ENCODE measurements around the gene CCDC146.

CCDC146 gene

GRCh38 chr7:77269360-77270093 lies 147.1 kb downstream of the CCDC146 start:
- no peak for TF ChIP-seq GATA2 (IDR thresholded peaks at IDR 0.05; ENCODE audit: low read depth, low read length)
- no peak for TF ChIP-seq GATA3 (IDR thresholded peaks at IDR 0.05; ENCODE audit: low read depth, low read length)

GRCh38 chr7:77270094-77270480 lies 147.7 kb downstream of the CCDC146 start:
- TF ChIP-seq GATA3 (IDR thresholded peaks at IDR 0.05; ENCODE audit: low read depth, low read length) = no peak
- TF ChIP-seq GATA2 (IDR thresholded peaks at IDR 0.05; ENCODE audit: low read depth, low read length) = no peak

GRCh38 chr7:77271766-77272165 lies 149.4 kb downstream of the CCDC146 start:
- no peak for TF ChIP-seq GATA3 (IDR thresholded peaks at IDR 0.05; ENCODE audit: low read depth, low read length)
- TF ChIP-seq GATA2 (IDR thresholded peaks at IDR 0.05; ENCODE audit: low read depth, low read length) = no peak

GRCh38 chr7:77276120-77276519 lies 153.7 kb downstream of the CCDC146 start:
- TF ChIP-seq GATA3 (IDR thresholded peaks at IDR 0.05; ENCODE audit: low read depth, low read length) (no peak), GATA2 (IDR thresholded peaks at IDR 0.05; ENCODE audit: low read depth, low read length) (no peak)

- no peak for TF ChIP-seq GATA2 (IDR thresholded peaks at IDR 0.05; ENCODE audit: low read depth, low read length)
- TF ChIP-seq GATA3 (IDR thresholded peaks at IDR 0.05; ENCODE audit: low read depth, low read length) = no peak
Measured at GRCh38 chr7:77281780-77282478, 159.5 kb downstream of the CCDC146 start.

GRCh38 chr7:77282897-77283296 lies 160.5 kb downstream of the CCDC146 start:
- TF ChIP-seq GATA2 (IDR thresholded peaks at IDR 0.05; ENCODE audit: low read depth, low read length) (no peak), GATA3 (IDR thresholded peaks at IDR 0.05; ENCODE audit: low read depth, low read length) (no peak)

- TF ChIP-seq GATA2 (IDR thresholded peaks at IDR 0.05; ENCODE audit: low read depth, low read length) = no peak
- TF ChIP-seq GATA3 (IDR thresholded peaks at IDR 0.05; ENCODE audit: low read depth, low read length) = no peak
Measured at GRCh38 chr7:77284005-77284404, 161.6 kb downstream of the CCDC146 start.

- peak; percentile 80 for TF ChIP-seq GATA3 (IDR thresholded peaks at IDR 0.05; ENCODE audit: low read depth, low read length)
- peak; percentile 90 for TF ChIP-seq GATA2 (IDR thresholded peaks at IDR 0.05; ENCODE audit: low read depth, low read length)
Measured at GRCh38 chr7:77284616-77285015, 162.2 kb downstream of the CCDC146 start.

GRCh38 chr7:77288676-77289320 lies 166.4 kb downstream of the CCDC146 start:
- TF ChIP-seq GATA3 (IDR thresholded peaks at IDR 0.05; ENCODE audit: low read depth, low read length) = no peak
- TF ChIP-seq GATA2 (IDR thresholded peaks at IDR 0.05; ENCODE audit: low read depth, low read length) = no peak

GRCh38 chr7:77289387-77289786 lies 167.0 kb downstream of the CCDC146 start:
- TF ChIP-seq GATA2 (IDR thresholded peaks at IDR 0.05; ENCODE audit: low read depth, low read length) = no peak
- TF ChIP-seq GATA3 (IDR thresholded peaks at IDR 0.05; ENCODE audit: low read depth, low read length) = no peak

- no peak for TF ChIP-seq GATA3 (IDR thresholded peaks at IDR 0.05; ENCODE audit: low read depth, low read length)
- TF ChIP-seq GATA2 (IDR thresholded peaks at IDR 0.05; ENCODE audit: low read depth, low read length) = no peak
Measured at GRCh38 chr7:77290425-77290824, 168.0 kb downstream of the CCDC146 start.

- TF ChIP-seq GATA3 (IDR thresholded peaks at IDR 0.05; ENCODE audit: low read depth, low read length) (no peak), GATA2 (IDR thresholded peaks at IDR 0.05; ENCODE audit: low read depth, low read length) (no peak)
Measured at GRCh38 chr7:77293046-77293445, 170.6 kb downstream of the CCDC146 start.

GRCh38 chr7:77295549-77295948 lies 173.1 kb downstream of the CCDC146 start:
- TF ChIP-seq GATA2 (IDR thresholded peaks at IDR 0.05; ENCODE audit: low read depth, low read length) (no peak), GATA3 (IDR thresholded peaks at IDR 0.05; ENCODE audit: low read depth, low read length) (no peak)

- TF ChIP-seq GATA2 (IDR thresholded peaks at IDR 0.05; ENCODE audit: low read depth, low read length) (no peak), GATA3 (IDR thresholded peaks at IDR 0.05; ENCODE audit: low read depth, low read length) (no peak)
Measured at GRCh38 chr7:77306231-77307067, 184.0 kb downstream of the CCDC146 start.

All from SH-SY5Y (cell line).